Breast epithelium (tissue), 3 donors: ENCODE data around the gene POLN.

Experiments used
- POLR2A ChIP-seq: fragments of 450-650 bp; IDR thresholded peaks from one replicate; pipeline ENCODE4 v1.6.1; 2016; ENCODE audit warnings: antibody characterized with exemption, mild to moderate bottlenecking, moderate library complexity
- POLR2AphosphoS5 ChIP-seq, 3 donors: sonication (generic); formaldehyde crosslinking; IDR thresholded peaks; one replicate each; pipeline ENCODE4 v1.6.1; 2017; ENCODE audit warnings: antibody characterized with exemption in 3 of 3
- TF ChIP-seq, protein P1 (sequence below), 3 donors: fragments of 450-650 bp; IDR thresholded peaks; one replicate each; pipeline ENCODE4 v1.5.1; 2016 to 2017; ENCODE audit warnings: antibody characterized with exemption in 3 of 3, mild to moderate bottlenecking in 3 of 3, moderate library complexity in 3 of 3

DNA sequence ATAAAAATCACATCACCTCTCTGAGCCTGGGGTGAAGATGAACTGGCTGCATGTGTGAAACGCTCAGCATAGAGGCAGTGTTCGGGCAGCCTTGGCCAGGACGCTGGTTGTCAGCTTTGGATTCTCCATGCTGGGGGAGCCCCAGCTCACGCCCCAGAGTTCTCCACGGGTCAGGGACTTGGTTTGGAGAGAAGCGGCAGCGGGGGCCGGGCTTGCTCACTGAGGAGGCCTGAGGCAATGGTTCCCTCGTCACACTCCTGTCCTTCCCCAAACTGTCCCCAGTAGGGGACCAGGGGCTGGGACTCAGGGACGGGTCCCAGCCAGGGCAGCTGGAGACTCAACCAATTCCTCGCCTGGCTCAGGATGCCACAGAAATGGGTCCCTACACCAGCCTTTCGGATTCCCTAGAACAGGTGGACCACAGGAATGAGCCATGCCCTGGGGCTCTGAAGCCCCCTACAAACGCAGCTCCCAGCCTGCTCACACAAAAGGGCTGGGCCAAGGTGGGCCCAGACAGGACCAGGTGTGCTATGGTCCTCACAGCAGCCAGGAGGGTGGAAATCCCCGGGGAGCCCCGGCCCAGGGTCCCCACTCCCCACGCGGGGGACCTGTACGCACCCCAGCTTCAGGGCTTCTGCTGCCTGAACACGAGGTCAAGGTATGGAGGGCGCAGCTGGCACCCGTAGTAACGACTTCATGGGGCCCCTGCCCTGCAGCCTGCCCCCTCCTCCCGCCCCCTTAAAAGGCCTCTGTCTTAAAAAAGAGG is 18.6 kb upstream of the POLN start:
- TF ChIP-seq POLR2A (no peak), POLR2AphosphoS5 (IDR thresholded peaks at IDR 0.05) (no peak)
- TF ChIP-seq, protein P1, sequence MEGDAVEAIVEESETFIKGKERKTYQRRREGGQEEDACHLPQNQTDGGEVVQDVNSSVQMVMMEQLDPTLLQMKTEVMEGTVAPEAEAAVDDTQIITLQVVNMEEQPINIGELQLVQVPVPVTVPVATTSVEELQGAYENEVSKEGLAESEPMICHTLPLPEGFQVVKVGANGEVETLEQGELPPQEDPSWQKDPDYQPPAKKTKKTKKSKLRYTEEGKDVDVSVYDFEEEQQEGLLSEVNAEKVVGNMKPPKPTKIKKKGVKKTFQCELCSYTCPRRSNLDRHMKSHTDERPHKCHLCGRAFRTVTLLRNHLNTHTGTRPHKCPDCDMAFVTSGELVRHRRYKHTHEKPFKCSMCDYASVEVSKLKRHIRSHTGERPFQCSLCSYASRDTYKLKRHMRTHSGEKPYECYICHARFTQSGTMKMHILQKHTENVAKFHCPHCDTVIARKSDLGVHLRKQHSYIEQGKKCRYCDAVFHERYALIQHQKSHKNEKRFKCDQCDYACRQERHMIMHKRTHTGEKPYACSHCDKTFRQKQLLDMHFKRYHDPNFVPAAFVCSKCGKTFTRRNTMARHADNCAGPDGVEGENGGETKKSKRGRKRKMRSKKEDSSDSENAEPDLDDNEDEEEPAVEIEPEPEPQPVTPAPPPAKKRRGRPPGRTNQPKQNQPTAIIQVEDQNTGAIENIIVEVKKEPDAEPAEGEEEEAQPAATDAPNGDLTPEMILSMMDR (IDR thresholded peaks at IDR 0.05) = no peak
